Activated CD8-positive, alpha-beta memory T cell treated with anti-CD3 and anti-CD28 coated beads for 4 hours (primary cell): ENCODE results near the gene GLI1.
"Not testable (repeated sequence)": the region's sequence is repeated elsewhere in the genome, so short reads cannot be mapped to it uniquely, and the experiment has no call there.

Experiments
- DNase-seq, 2 donors: peaks; one replicate each; pipeline ENCODE4 v3.0.0-alpha.2; 2020; ENCODE audit warnings: low read depth in 2 of 2

The GLI1 gene

DNA sequence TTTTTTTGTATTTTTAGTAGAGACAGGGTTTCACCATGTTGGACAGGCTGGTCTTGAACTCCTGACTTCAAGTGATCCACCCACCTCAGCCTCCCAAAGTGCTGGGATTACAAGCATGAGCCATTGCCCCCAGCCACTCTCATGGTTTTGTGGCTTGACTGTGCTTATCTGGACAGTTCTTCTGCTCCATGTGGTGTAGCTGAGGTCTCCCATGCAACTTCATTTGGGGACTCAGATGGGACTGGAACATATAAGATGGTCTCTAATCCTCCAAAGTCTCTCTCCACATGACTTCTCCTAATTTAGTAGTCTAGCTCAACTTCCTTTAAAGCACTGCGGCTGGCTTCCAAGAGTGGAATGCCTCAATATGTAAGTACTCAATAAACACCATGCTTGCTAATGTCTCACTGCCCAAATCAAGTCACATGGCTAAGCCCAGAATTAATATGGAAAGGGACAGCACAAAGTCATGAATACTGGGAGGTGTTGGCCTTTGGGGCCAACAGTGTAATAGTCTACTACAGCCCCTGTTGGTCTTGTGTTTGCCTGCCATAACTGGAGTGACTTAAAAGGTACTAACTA, 17.6 kb upstream of the GLI1 start:
- DNase-seq = no peak

DNA sequence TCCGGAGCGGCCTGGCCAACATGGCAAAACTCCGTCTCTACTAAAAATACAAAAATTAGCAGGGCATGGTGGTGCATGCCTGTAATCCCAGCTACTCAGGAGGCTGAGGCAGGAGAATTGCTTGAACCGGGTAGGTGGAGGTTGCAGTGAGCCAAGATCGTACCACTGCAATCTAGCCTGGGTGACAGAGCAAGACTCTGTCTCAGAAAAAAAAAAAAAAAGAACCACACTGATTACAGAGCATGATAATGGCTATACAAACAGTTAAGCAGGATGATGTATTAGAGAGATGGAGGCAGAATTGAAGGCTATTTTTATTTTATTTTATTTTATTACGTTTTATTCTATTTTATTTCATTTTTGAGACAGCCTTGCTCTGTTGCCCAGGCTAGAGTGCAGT, 15.2 kb upstream of the GLI1 start:
- DNase-seq = not testable (repeated sequence)

DNA sequence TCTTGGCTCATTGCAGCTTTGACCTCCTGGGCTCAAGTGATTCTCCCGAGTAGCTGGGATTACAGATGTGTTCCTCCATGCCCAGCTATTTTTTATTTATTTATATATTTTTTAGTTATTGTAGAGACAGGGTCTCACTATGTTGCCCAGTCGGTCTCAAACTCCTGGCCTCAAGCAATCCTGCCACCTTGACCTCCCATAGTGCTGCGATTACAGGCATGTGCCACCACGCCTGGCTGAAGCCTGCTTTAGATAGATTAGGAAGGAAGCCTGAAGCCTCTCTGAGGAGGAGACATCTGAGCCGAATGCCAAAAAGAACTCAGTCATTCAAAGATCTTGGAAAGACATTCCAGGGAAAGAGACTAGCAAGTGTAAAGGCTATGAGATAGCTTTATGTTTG, 14.8 kb upstream of the GLI1 start:
- no peak for DNase-seq

DNA sequence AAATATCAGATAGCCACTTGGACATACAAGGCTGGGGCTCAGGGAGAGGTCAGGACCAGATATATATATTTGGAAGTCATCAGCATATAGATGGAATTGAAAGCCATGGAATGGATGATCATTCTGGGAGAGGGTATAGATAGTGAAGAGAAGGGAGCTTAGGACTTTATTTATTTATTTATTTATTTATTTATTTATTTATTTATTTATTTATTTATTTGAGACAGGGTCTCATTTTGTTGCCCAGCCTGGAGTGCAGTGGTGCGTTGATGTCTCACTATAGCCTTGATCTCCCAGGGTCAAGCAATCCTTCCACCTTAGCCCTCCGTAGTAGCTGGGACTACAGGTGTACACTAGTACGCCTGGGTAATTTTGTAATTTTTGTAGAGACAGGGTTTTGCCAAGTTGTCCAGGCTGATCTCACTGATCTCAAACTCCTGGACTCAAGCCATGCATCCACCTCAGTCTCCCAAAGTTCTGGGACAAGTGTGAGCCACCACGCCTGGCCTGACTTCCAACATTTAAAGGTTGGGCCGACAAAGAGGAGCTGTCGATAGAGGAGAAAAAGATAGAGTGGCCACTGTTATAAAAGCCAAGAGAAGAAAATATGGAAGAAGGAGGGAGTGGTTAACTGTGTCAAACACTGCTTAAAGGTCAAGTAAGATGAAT, 13.2 kb upstream of the GLI1 start:
- no peak for DNase-seq

DNA sequence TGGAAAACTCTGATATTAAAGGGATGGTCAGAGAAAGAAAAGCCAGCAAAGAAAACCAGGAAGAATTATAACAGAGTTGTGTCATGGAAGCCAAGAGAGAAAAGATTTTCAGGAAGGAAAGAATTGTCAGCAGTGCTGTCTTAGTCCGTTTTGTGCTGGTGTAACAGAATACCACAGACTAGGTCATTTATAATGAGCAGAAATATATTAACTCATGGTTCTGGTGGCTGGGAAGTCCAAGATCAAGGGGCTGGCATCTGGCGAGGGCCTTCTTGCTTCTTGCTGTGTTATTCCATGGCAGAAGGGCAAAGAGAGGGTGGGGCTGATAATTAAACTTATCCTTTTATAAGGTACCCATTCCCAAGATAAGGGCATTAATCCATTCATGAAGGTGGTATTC, 10.9 kb upstream of the GLI1 start:
- DNase-seq = no peak

DNA sequence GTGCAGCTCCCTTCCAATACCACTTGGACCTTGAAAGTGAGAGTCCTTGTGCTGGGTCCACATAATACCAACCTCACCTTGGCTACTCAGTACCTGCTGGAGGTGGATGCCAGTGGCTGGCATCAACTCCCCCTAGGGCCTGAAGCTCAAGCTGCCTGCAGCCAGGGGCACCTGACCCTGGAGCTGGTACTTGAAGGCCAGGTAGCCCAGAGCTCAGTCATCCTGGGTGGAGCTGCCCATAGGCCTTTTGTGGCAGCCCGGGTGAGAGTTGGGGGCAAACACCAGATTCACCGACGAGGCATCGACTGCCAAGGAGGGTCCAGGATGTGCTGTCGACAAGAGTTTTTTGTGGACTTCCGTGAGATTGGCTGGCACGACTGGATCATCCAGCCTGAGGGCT, 10.2 kb upstream of the GLI1 start:
- no peak for DNase-seq

DNA sequence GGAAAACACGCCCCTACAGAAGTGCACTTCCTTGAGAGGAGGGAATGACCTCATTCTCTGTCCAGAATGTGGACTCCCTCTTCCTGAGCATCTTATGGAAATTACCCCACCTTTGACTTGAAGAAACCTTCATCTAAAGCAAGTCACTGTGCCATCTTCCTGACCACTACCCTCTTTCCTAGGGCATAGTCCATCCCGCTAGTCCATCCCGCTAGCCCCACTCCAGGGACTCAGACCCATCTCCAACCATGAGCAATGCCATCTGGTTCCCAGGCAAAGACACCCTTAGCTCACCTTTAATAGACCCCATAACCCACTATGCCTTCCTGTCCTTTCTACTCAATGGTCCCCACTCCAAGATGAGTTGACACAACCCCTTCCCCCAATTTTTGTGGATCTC, 9.5 kb upstream of the GLI1 start:
- no peak for DNase-seq

DNA sequence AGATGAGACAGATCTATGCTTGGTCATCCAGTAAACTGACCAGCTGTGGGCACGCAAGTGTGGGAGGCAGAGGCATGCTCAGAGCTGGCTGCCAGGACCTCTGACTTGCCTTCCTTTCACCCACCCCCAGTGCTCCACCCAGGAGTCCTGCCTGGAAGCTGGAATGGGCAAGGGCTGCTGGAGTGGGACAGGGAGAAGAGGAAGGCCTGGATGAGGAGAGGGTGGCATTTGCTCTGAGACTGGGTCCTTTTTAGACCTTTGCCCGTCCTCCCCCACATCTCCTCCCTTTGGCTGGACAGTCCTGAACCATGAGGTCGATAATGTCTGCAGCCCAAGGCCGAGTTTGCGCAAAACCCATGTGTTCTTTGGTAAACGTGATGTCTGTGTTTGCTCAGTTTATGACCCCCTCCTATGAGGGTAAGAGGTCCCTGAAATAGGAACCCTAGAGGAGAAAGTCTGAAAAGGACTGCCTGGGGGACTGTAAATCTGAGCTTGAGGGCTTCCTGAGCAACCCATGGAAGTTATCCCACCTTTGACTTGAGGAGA, 8.3 kb upstream of the GLI1 start:
- DNase-seq = no peak

DNA sequence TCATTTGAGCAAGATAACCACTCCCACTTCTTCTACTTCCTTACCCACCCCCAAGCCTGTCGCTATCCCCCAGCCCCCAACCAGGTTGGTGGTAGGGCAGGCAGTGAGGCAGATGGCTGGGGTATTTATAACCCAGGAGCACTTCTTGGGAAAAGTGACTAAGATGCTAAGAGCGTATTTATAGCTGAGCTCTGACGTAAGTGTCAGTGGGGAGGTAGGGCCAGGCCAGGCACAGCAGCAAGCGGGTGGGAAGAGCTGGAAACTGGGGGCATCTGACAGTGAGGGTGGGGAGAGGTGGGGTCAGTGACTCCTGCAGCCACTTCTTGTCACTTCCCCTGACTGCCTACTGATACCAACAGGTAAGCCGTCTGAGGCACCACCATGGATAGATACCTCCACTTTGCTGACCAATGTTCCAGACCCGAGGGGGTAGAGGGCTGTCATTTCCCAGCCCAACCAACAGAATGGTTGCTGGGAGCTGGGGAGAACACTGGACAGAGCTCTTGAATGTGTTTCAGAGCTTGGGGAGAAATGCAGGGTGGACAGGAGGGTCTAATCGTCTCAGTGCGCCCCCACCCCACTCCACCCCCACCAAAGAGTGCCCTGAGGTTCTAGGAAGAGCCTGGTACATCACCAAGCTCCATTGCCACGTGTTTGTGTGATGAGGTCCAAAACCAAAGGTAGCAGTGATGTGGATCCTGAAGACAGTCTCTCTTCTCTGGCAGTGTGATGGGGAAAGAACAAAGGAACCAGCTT, 7.2 kb upstream of the GLI1 start:
- no peak for DNase-seq

DNA sequence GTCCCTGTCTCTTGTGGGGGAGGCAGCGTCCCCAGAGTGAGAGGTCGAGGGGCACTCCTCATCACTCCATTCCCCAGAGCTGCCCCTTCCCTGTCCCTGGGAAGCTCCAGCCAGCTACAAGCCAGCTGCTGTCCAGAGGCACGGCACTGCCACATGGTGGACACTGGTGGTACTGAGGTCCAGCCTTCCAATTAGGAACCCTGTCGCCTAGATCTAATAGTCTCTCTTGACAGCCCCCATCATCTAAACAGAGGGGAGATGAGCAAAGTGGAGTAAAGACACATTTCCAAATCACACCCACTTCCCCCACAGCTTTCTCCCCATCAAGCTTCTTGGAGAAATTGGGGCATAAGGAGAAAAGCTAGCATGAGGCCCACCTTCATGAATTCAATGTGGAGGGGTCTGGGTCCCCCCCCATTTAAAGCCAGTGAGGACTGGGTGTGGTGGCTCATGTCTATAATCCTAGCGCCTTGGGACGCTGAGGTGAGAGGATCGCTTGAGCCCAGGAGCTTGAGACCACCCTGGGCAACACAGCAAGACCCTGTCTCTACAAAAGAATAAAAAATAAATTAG, 6.6 kb upstream of the GLI1 start:
- DNase-seq = no peak

DNA sequence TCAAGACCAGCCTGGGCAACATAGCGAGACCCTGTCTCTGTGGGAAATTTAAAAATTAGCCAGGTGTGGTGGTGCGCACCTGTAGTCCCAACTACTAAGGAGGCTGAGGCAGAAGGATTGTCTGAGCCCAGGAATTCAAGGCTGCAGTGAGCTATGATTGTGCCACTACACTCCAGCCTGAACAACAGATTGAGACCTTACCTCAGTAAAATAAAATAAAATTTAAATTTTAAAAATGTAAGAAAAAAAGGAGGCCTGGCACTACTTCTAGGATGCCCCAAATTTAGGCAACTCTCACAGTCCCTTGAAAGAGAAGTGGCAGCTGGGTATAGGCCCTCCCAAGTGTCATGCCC, 5.4 kb upstream of the GLI1 start:
- no peak for DNase-seq

DNA sequence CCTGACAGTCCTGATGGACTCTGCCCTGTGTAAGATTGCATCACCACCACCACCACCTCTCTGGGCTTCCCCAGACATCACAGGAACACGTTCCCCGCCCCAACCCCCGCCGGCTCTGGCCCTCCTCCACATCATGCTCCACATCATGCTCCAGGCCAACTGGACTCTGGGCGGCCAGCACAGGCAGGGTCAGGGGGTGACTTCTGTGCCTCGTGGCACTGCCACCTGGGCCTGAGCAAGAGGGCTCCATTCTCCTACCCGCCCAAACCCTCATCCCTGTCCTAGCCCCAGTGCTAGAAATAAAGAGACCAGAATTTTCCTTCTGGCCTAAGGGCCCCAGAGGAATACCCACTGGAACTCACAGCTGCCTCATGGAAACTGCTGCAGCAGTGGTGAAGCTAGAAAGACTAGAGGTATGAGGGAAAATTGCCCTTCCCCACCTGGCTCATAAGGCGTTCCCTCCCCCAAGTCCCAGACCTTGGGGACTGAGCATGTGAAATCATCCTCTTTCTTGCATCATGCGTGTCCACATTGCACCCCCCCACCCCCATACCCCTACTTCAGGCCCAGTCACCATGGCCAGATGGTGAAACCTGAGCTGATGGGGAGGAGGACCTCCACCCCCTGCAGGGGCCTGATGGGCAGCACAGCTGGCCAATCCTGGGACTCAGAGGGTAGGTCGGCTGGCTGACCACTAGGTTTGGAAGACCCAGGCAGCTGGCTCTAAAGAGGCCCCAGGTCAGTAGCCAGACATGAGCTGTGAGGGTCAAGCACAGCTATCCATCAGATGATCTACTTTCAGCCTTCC, 4.8 kb upstream of the GLI1 start, which contains the start of gene INHBE:
Gene INHBE (plus strand): TSS at position 742 of the 808 bp plus-strand sequence. CDS start 230 bp downstream, outside the sequence.
- DNase-seq = no peak

DNA sequence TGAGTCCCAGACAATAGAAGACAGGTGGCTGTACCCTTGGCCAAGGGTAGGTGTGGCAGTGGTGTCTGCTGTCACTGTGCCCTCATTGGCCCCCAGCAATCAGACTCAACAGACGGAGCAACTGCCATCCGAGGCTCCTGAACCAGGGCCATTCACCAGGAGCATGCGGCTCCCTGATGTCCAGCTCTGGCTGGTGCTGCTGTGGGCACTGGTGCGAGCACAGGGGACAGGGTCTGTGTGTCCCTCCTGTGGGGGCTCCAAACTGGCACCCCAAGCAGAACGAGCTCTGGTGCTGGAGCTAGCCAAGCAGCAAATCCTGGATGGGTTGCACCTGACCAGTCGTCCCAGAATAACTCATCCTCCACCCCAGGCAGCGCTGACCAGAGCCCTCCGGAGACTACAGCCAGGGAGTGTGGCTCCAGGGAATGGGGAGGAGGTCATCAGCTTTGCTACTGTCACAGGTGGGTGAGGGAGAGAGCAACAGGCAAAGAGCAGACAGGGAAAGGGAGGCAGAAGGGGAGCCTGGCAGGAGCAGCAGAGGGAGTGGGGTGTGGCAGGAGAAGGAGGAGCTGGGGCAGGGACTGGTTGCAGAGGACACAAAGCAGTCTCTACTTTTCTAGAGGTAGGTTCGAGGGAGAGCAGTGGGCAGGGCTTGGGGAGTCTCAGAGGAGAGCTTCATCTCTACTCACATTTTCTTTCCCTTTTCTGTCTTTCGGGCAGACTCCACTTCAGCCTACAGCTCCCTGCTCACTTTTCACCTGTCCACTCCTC, 4.0 kb upstream of the GLI1 start:
- DNase-seq = no peak

DNA sequence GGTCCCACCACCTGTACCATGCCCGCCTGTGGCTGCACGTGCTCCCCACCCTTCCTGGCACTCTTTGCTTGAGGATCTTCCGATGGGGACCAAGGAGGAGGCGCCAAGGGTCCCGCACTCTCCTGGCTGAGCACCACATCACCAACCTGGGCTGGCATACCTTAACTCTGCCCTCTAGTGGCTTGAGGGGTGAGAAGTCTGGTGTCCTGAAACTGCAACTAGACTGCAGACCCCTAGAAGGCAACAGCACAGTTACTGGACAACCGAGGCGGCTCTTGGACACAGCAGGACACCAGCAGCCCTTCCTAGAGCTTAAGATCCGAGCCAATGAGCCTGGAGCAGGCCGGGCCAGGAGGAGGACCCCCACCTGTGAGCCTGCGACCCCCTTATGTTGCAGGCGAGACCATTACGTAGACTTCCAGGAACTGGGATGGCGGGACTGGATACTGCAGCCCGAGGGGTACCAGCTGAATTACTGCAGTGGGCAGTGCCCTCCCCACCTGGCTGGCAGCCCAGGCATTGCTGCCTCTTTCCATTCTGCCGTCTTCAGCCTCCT, 3.4 kb upstream of the GLI1 start:
- no peak for DNase-seq

DNA sequence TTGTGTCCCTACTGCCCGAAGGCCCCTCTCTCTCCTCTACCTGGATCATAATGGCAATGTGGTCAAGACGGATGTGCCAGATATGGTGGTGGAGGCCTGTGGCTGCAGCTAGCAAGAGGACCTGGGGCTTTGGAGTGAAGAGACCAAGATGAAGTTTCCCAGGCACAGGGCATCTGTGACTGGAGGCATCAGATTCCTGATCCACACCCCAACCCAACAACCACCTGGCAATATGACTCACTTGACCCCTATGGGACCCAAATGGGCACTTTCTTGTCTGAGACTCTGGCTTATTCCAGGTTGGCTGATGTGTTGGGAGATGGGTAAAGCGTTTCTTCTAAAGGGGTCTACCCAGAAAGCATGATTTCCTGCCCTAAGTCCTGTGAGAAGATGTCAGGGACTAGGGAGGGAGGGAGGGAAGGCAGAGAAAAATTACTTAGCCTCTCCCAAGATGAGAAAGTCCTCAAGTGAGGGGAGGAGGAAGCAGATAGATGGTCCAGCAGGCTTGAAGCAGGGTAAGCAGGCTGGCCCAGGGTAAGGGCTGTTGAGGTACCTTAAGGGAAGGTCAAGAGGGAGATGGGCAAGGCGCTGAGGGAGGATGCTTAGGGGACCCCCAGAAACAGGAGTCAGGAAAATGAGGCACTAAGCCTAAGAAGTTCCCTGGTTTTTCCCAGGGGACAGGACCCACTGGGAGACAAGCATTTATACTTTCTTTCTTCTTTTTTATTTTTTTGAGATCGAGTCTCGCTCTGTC, 2.7 kb upstream of the GLI1 start:
- DNase-seq = no peak

DNA sequence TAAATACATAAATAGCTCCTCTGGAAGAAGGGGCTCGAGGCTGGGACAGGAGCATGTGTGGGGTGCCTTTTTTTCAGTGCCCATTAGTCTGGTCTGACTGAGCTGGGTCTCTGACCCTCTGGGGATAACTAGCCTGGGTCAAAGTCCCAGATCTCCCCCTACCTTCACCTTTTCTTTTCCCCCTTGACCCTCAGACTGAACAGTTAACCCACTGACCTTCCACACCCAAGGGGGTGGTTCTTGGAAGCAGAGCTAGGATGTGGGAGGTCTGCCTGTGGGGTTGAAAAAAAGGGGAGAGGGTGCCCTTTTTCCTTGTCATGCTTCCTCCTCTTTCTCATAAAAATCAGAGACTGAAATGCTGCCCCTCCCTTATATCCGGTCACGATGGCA, 925 bp upstream of the GLI1 start:
- no peak for DNase-seq

DNA sequence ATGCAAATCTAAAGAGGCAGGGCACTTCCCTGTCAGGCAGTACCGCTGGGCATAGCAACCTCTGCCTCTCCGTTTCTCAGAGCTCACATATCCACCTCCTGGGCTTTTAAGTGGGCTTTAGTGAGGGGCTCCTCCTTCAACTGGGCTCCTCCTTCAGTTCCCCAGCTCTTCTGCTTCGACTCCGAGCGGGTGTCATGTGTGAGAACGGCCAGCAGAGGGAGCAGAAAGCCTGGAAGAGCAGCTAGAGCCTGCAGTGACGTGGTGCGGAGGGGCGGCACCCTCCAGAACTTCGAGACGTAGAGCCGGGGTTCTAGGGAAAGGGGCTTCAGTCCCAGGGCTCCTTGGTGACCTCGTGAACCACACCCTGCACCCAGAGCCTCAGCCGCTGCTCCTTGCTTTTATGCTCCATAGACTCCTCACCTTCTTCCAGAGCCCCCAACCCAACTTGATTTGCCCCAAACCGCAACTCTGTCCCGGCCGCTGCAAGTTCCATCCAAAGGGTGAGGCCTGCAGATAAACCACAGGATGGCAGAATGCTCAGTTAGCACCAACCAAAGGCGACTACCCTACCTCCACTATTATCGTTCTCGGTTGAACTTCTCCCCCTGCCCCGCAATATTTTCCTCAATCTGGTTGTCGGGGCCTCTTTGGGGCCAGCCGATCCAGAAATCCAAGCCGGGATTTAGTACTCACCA, 383 bp upstream of the GLI1 start:
- DNase-seq = peak; percentile 88 to 89

DNA sequence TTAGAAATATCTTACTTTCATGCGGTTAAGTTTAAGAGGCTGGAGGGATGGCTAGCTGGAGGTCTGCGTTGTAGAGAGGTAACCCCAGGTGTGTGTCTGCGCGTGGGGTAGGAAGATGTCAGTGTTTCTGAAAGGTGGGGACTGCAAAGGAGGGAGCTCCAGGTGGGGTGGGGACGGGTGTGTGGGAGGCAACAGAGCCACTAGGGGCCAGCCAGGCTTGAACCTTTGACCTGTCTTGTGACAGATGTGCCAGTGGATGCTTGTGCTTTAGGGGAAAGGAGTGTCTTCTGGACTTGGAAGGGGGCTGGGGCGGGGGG, 841 bp downstream of the GLI1 start:
- no peak for DNase-seq

DNA sequence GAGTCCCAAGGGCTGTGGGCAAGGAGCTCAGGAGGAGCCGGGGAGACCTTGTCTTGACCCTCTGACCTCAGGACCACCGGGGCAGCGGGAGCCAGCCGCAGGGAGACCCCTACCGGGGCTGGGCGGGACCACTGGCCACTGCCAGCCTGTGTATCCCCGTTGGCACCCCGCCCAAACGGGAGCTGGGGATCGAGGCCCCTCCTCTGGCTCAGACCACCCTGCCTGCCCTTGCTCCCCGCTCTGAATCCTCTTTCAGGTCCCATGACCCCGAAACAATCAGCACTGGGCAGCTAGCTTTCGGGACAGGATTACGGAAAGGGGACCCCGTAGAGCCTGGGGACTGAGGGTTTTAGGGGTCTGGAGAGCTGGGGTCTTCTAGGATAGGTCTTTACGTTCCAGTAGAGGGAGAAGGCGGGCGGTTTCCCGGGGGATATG, 1.3 kb downstream of the GLI1 start:
- DNase-seq = no peak
